Bone marrow (tissue), 2 donors: Measurements from ENCODE around the gene SPTBN1.
"Not testable (repeated sequence)": the region's sequence is repeated elsewhere in the genome, so short reads cannot be mapped to it uniquely, and the experiment has no call there.

Source experiments
- DNase-seq, 2 donors: peaks; one replicate each; lab custom pipeline; 2025; lab: John Stamatoyannopoulos, UW

SPTBN1 gene

GRCh38 chr2:54470266-54470938 is 14.3 kb downstream of the SPTBN1 start:
- DNase-seq = no peak

- no peak for DNase-seq
These were observed 15.1 kb downstream of the SPTBN1 start for GRCh38 chr2:54471221-54471711.

GRCh38 chr2:54473851-54474250 is 17.7 kb downstream of the SPTBN1 start:
- no peak for DNase-seq

GRCh38 chr2:54475285-54475684 is 19.2 kb downstream of the SPTBN1 start:
- no peak for DNase-seq

GRCh38 chr2:54475919-54476318 is 19.8 kb downstream of the SPTBN1 start:
- no peak for DNase-seq

GRCh38 chr2:54476852-54477251 is 20.7 kb downstream of the SPTBN1 start:
- no peak for DNase-seq

- no peak for DNase-seq
These were observed 21.8 kb downstream of the SPTBN1 start for GRCh38 chr2:54477896-54478295.

- DNase-seq = no peak
These were observed 22.8 kb downstream of the SPTBN1 start for GRCh38 chr2:54478899-54479298.

- DNase-seq = no peak
These were observed 23.3 kb downstream of the SPTBN1 start for GRCh38 chr2:54479424-54479823.

GRCh38 chr2:54480025-54480424 is 23.9 kb downstream of the SPTBN1 start:
- no peak for DNase-seq

- no peak for DNase-seq
These were observed 25.6 kb downstream of the SPTBN1 start for GRCh38 chr2:54481686-54482085.

- no peak for DNase-seq
These were observed 26.6 kb downstream of the SPTBN1 start for GRCh38 chr2:54482715-54483114.

- no peak for DNase-seq
These were observed 27.3 kb downstream of the SPTBN1 start for GRCh38 chr2:54483426-54483825.

GRCh38 chr2:54485756-54486155 is 29.6 kb downstream of the SPTBN1 start:
- DNase-seq = not testable (repeated sequence)

GRCh38 chr2:54486766-54487165 is 30.6 kb downstream of the SPTBN1 start:
- DNase-seq = no peak

GRCh38 chr2:54490863-54491262 is 34.7 kb downstream of the SPTBN1 start:
- DNase-seq = no peak

- DNase-seq = no peak
These were observed 36.2 kb downstream of the SPTBN1 start for GRCh38 chr2:54492335-54492734.

- DNase-seq = no peak
These were observed 38.0 kb downstream of the SPTBN1 start for GRCh38 chr2:54494087-54494486.

- DNase-seq = no peak
These were observed 40.8 kb downstream of the SPTBN1 start for GRCh38 chr2:54496920-54497319.

GRCh38 chr2:54497763-54498680 is 41.9 kb downstream of the SPTBN1 start:
- no peak for DNase-seq

GRCh38 chr2:54499661-54500060 is 43.5 kb downstream of the SPTBN1 start:
- DNase-seq = no peak

- DNase-seq = no peak
These were observed 44.5 kb downstream of the SPTBN1 start for GRCh38 chr2:54500404-54501205.
